Epithelial cell of esophagus (primary cell): ENCODE measurements around the gene ZNF814.
"Not testable (repeated sequence)": the region's sequence is repeated elsewhere in the genome, so short reads cannot be mapped to it uniquely, and the experiment has no call there.

Experiments
- DNase-seq: peaks from one replicate; pipeline ENCODE4 v3.0.0; 2010; ENCODE audit warnings: low read depth
- H3K4me3 ChIP-seq: 2 replicates; pipeline ENCODE4 v1.5.1; 2011; ENCODE audit warnings: mild to moderate bottlenecking, low read length, control low read depth
- TF ChIP-seq, protein P1 (sequence below): IDR thresholded peaks from 2 replicates; pipeline ENCODE4 v1.5.1; 2011; ENCODE audit warnings: low read depth, mild to moderate bottlenecking, low read length, control low read depth, inconsistent platforms; ENCODE audit not compliant: insufficient read depth; ENCODE audit errors: missing control alignments

ZNF814 gene

DNA sequence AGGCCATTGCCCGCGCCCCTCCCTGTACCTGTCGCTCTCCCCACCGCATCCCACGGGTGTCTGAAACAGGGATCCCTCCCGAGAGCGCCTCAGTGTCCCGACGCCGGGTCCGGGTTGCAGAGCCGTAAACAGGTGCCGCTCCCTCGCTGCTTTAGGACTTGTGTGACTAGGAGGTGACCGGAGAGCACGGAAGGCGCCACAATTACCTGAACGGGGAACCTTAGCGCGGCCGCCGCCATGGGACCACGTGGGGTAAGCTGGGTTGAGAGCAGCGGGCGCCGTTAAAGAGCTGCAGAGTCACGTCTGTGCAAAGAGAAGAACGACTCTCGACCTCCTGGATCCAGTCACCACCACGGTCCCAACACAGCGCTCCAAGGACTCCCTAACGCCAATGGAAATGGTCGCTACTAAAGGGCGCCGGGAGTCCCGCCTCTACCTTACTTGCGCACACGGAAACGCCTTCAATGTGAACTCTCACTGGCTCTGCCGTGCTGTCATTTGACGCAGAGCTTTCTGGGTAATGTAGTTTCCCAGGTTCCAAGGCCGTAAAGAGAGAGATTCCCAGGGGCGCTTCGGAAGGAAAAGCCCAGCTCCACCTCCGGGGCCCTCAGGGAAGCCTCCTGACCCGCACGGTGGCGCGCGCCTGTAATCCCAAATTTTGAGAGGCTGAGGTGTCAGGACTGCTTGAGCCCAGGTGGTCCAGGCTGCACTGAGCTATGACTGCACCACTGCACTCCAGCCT lies 74.2 kb downstream of the ZNF814 start, which contains the start of gene ZNF552:
Gene ZNF552, minus strand, starts transcription at position 409 of the 742 bp plus-strand sequence. Its CDS starts 170 bp downstream, at position 239.
- TF ChIP-seq, protein P1, sequence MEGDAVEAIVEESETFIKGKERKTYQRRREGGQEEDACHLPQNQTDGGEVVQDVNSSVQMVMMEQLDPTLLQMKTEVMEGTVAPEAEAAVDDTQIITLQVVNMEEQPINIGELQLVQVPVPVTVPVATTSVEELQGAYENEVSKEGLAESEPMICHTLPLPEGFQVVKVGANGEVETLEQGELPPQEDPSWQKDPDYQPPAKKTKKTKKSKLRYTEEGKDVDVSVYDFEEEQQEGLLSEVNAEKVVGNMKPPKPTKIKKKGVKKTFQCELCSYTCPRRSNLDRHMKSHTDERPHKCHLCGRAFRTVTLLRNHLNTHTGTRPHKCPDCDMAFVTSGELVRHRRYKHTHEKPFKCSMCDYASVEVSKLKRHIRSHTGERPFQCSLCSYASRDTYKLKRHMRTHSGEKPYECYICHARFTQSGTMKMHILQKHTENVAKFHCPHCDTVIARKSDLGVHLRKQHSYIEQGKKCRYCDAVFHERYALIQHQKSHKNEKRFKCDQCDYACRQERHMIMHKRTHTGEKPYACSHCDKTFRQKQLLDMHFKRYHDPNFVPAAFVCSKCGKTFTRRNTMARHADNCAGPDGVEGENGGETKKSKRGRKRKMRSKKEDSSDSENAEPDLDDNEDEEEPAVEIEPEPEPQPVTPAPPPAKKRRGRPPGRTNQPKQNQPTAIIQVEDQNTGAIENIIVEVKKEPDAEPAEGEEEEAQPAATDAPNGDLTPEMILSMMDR, result no peak
- DNase-seq, result peak; percentile 95
- H3K4me3 ChIP-seq, result peak within 1 kb of the TSS; percentile 90

DNA sequence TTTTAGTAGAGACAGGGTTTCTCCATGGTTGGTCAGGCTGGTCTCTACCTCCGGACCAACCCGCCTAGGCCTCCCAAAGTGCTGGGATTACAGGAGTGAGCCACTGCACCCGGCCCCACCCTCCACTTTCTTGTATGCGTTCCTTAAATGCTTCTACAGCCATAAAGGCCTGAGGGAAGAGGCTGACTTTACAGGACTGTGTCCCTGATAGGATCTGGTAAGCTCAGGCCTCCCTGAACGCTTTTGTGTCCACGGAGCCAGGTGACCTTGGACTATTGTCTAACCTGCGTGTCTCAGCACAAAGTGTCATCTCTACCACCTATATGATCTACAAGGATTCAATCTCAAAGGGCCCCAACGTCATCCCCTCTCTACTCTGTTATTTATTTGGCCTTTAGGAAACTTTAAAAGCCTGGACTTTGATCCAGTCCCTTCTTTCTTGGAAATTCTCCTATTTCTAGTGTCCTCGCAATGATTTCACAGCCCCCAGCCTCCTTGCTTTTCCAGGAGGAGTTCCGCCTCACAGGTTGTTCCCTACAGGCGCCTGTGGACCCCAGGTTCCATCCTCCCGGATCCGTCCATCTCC lies 74.8 kb downstream of the ZNF814 start:
- H3K4me3 ChIP-seq, result peak overlapping the region; percentile 90
- TF ChIP-seq, protein P1, result no peak
- peak; percentile 64 for DNase-seq

DNA sequence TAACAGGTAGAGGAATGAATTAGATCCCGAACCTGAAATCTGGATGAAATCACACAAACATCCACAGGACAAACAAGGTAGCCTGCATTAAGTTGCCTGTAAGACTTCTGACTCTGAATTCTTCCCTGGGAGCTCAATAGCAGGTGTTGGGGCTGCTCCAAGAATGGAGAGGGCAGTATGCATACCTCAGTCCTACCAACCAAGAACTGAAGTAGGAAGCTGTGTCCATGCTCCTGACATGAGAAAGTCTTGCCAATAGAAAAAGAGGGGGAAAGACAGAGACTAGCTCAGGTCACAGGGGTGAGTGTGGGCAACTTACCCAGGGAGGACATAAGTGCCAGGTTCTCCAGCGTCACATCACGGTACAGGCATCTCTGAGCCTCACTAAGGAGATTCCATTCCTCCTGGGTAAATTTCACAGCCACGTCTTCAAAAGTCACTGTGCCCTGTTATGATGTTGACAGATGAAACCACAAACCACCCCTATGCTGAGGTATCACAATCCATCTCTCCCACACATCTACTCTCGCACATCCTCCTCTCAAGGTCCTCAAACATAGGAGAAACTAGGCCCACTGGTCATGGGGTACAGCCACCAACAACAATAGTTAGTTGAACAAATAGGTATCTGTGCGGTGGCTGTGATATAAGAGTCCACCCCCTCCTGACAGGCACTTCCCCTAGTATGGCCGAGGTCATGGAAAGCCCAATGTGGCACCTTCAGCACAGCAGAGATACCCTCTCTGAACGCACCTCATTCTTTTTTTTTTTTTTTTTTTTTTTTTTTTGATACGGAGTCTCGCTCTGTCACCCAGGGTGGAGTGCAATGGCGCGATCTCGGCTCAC lies 75.6 kb downstream of the ZNF814 start:
- DNase-seq, result not testable (repeated sequence)
- H3K4me3 ChIP-seq, result peak overlapping the region; percentile 90

DNA sequence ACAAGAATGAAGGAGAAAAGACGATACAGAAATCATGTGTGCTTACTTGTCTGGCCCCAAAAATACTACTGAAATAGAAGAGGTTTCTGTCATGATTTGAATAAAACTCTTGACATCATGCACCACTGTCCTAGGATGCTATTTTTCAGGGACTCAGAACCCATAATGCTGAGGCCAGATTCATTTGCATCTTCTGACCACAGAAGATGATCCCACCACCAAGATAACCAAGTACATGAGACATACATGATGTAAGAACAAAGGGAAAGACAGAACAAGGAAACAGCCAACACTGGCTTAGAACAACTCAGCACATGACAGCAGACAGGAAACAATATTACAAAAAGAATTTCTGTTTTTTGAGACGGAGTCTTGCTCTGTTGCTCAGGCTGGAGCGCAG lies 76.6 kb downstream of the ZNF814 start:
- H3K4me3 ChIP-seq, result no peak overlapping the region
- no peak for DNase-seq
- TF ChIP-seq, protein P1, result no peak

DNA sequence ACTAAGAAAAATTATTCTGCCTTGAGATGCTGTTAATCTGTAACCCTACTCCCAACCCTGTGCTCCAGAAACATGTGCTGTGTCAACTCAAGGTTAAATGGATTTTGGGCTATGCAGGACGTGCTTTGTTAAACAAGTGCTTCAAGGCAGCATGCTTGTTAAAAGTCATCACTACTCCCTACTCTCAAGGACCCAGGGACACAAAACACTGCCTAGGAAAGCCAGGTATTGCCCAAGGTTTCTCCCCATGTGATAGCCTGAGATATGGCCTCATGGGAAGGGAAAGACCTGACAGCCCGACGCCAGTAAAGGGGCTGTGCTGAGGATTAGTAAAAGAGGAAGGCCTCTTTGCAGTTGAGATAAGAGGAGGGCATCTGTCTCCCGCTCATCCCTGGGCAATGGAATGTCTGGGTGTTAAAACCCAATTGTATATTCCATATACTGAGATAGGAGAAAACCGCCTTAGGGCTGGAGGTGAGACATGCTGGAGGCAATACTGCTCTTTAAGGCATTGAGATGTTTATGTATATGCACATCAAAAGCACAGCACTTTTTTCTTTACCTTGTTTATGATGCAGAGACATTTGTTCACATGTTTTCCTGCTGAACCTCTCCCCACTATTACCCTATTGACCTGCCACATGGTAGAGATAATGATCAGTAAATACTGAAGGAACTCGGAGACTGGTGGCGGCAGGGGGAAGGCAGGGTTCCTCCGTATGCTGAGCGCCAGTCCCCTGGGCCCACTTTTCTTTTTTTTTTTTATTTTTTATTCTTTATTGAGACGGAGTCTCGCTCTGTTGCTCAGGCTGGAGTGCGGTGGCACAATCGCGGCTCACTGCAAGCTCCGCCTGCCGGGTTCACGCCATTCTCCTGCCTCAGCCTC lies 78.2 kb downstream of the ZNF814 start:
- not testable (repeated sequence) for DNase-seq, H3K4me3 ChIP-seq

DNA sequence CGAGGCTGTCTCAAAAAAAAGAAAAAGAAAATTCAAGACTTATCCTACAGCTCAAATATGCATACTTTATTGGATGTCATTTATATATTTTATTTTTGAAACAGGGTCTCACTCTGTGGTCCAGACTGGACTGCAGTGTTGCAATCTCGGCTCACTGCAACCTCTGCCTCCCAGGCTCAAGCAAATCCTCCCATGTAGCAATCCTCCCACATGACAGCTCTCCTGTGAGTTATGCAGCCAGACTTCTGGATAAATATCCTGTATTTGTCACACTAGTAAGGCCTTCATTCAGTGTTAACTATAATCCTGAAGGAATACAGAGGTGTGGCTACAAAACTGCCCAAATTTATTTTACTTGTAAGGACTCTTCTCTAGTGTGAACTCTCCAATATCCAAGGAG lies 81.3 kb downstream of the ZNF814 start:
- DNase-seq, result peak; percentile 43
- TF ChIP-seq, protein P1, result no peak
- H3K4me3 ChIP-seq, result no peak overlapping the region

DNA sequence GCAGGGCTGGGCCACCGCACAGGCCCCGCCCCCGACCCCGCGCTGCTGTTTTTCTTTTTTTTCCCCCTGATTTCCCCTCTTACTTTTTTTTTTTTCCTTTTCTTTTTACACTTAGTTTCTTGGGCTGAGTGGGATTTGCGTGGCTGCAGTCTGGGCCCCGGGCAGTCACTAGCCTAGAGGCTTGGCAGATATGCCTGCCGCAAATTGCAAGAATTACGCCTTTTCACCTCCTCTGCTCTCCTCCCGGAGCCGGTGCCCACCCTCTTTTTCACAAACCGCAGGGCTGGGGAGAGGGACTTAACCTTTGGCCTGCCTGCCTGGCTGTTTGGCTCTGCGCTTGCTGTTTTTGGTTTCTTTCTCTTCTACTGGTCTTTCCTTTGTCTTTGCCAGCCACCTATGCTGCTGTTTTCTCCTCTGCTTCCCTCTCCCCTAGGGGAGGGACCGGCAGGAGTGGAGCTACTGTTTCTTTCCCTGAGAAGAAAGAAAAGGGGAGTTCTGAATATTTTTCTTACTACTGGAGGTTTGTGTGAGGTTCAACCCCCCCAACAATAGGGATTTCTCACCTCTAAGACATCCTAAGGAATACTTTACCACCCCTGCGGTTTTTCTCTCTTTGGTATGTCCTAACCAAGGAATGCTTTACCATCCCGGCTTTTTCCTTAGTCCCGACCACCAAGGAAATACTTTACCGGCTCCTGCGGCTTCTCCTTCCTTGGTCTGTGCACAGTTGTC lies 85.1 kb downstream of the ZNF814 start:
- peak overlapping the region; percentile 66 for H3K4me3 ChIP-seq
- DNase-seq, result peak; percentile 67
- TF ChIP-seq, protein P1, result no peak
